HAP-1 (cell line): Measurements from ENCODE around the gene ICAM3.
"Not testable (repeated sequence)": the region's sequence is repeated elsewhere in the genome, so short reads cannot be mapped to it uniquely, and the experiment has no call there.

ENCODE experiments used
- DNase-seq, 2 experiments: peaks; one replicate each; pipeline ENCODE4 v3.0.0-alpha.2; 2016 to 2020; ENCODE audit warnings: low spot score in 2 of 2
- H3K27me3 ChIP-seq: fragments of 250-450 bp; sonication (Bioruptor Pico); 2 replicates; pipeline ENCODE4 v1.5.1; 2020; ENCODE audit warnings: low read depth, mild to moderate bottlenecking, moderate library complexity
- H3K36me3 ChIP-seq: fragments of 250-450 bp; sonication (Bioruptor Pico); replicated peaks from 2 replicates; pipeline ENCODE4 v1.5.1; 2020; ENCODE audit warnings: mild to moderate bottlenecking
- H3K4me1 ChIP-seq: fragments of 250-450 bp; sonication (Bioruptor Pico); 2 replicates; pipeline ENCODE4 v1.5.1; 2020; ENCODE audit warnings: mild to moderate bottlenecking
- H3K4me3 ChIP-seq: fragments of 250-450 bp; sonication (Bioruptor Pico); 2 replicates; pipeline ENCODE4 v1.5.1; 2020; ENCODE audit warnings: mild to moderate bottlenecking, moderate library complexity
- H3K9me3 ChIP-seq: fragments of 250-450 bp; sonication (Bioruptor Pico); 2 replicates; pipeline ENCODE4 v1.5.1; 2020; ENCODE audit warnings: mild to moderate bottlenecking, moderate library complexity
- in situ Hi-C: fragments of 300-500 bp; cut with MboI; formaldehyde crosslinking; loops from 3 replicates; pipeline ENCODE4 v1.14.3; 2020; ENCODE audit warnings: low sequenced_read_pairs, inconsistent platforms, mixed read lengths

ICAM3 gene

DNA sequence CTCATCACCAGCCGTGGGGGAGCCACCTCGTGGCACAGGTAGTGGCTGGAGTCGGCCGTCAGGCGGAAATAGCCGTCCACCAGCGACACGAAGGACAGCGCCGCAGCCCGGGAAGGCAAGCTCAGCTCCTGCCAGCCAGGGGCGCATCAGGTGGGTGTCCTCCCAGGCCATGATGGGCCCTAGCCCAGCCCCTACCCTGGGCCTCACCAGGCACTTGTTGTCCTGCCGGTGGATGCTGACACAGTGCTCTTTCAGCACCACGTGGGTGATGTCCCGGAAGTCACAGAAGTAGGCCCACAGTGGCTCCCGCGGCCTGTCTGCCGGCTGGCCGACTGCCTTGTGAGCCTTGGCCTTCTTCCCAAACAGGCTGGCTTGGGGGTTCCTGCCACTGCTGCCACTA lies 25.2 kb upstream of the ICAM3 start:
- Histone ChIP-seq H3K9me3 (no peaks in the 10 kb centered on the region), H3K4me3 (no peak overlapping the region), H3K27me3 (no peaks in the 10 kb centered on the region), H3K36me3 (peaks cover 26% of the 10 kb centered on the region), H3K4me1 (no peaks in the 10 kb centered on the region)
- no peak for DNase-seq
- in situ Hi-C loops = no loop called here

DNA sequence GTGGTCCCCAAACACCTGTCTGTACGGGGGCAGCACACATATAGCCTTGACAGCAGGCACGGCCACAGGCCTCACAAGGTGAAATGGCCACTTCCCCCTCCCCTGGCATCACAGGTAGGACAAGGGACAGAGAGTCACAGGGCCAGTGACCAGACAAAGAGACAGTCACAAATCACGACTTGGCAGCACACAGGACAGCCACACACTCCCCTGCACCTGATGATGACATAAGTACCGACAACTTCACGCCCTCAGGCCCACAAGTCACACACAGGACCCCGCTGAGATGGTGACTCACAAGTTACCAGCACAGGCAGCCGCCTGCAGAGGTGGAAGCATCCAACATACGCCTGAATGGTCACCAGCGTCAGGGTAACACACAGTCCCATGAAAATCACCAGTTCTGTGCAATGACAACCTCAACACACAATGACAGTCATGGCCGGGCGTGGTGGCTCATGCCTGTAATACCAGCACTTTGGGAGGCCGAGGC lies 24.4 kb upstream of the ICAM3 start:
- in situ Hi-C loops = no loop called here
- H3K36me3 ChIP-seq = peaks cover 26% of the 10 kb centered on the region
- no peak for DNase-seq
- H3K4me1 ChIP-seq = no peaks in the 10 kb centered on the region
- H3K9me3 ChIP-seq = no peaks in the 10 kb centered on the region
- H3K4me3 ChIP-seq = no peak overlapping the region
- no peaks in the 10 kb centered on the region for H3K27me3 ChIP-seq

DNA sequence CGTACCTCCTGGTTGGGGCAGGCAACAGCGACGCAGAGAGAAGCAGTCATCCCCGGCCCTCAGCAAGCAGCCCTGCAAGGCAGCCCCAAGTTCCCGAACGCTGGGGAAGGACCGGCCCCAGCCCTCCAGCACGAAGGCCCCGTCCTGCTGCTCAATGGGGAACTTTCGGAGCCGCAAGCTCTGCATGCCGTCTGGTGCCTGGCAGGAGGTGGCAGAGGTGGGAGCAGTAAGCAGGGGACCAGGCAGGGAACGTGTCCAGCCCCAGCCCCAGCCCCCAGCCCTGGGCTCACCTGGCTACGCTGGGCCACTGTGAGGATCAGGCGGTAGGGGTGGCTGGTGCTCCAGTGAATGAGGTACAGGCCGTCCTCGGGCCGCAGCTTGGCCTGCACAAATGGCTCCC lies 22.8 kb upstream of the ICAM3 start:
- in situ Hi-C loops = no loop called here
- Histone ChIP-seq H3K27me3 (no peaks in the 10 kb centered on the region), H3K4me3 (no peak overlapping the region), H3K4me1 (no peaks in the 10 kb centered on the region), H3K36me3 (peaks cover 27% of the 10 kb centered on the region), H3K9me3 (no peaks in the 10 kb centered on the region)
- no peak for DNase-seq

DNA sequence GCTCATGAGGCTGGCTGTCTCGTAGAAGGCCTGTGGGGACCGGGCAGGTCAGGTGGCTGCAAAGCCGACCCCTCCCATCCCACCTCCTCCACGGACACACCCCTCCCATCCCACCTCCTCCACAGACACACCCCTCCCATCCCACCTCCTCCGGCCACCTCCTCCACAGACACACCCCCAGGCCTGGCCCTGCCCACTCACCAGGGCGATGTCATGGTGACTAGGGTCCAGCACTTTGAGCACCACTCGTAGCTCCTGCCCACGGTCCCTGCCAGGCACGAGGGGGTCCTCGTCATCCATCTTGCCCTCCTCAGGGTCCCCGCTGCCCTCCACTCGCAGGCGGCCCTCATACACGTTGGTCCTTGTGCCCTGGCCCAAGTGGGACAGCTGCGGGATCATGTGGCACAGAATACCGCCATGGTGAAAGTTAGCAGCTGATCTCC lies 22.2 kb upstream of the ICAM3 start:
- H3K27me3 ChIP-seq = no peaks in the 10 kb centered on the region
- no peak for DNase-seq
- H3K4me3 ChIP-seq = no peak overlapping the region
- no peaks in the 10 kb centered on the region for H3K4me1 ChIP-seq
- peaks cover 24% of the 10 kb centered on the region for H3K36me3 ChIP-seq
- H3K9me3 ChIP-seq = no peaks in the 10 kb centered on the region
- in situ Hi-C loops = no loop called here

DNA sequence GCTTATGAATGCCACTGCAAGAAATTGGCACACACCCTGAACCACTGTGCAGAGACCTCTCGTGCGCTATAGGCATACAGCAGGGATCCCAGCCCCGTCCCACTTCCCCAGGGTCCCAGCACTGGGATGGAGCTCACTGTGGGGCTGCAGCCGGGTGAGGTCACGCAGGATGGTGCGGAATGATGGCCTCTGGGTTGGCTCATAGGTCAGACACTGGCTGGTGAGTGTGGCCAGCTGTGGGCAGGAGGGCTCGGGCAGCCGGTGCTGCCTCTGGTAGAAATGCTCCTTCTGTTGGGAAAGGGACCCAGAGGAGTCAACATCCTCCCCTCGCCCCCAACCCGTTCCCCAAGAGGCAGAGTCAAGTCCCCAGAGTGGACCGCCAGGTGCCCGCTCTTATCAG lies 17.0 kb upstream of the ICAM3 start:
- Histone ChIP-seq H3K27me3 (no peaks in the 10 kb centered on the region), H3K4me3 (no peak overlapping the region), H3K9me3 (no peaks in the 10 kb centered on the region), H3K4me1 (no peaks in the 10 kb centered on the region), H3K36me3 (peaks cover 27% of the 10 kb centered on the region)
- no peak for DNase-seq
- in situ Hi-C loops = no loop called here

DNA sequence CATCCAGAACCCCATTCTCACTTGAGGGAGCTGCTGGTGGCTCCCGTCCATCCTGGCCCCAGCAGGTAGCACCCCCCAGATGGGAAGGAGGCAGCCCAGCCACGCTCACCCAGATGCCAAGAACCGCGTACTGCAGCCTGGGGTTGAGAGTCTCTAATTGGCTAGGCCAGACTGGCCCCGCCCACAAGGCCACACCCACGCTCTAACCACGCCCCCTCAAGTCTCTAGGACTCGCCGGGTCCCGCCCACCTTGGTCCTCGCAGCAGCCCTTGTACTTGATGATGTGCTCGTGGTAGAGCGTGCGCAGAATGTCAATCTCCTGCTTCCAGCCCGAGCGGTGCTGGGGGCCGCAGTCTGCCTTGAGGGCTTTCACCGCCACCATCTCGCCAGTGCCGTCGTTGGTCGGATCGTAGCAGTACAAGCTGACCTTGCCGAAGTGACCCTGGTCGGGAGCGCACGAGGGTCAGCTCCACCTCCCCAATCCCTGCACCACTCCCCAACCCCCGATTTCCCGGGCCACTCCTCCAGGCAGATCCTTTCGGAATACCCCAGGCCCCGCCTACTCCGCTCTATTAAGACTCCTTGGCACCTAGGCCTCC lies 14.5 kb upstream of the ICAM3 start:
- no peaks in the 10 kb centered on the region for H3K4me1 ChIP-seq
- peaks cover 35% of the 10 kb centered on the region for H3K36me3 ChIP-seq
- H3K27me3 ChIP-seq = no peaks in the 10 kb centered on the region
- no peaks in the 10 kb centered on the region for H3K9me3 ChIP-seq
- H3K4me3 ChIP-seq = no peak overlapping the region
- peak in 1 of 2 experiments; percentile 71 for DNase-seq
- in situ Hi-C loops = no loop called here

DNA sequence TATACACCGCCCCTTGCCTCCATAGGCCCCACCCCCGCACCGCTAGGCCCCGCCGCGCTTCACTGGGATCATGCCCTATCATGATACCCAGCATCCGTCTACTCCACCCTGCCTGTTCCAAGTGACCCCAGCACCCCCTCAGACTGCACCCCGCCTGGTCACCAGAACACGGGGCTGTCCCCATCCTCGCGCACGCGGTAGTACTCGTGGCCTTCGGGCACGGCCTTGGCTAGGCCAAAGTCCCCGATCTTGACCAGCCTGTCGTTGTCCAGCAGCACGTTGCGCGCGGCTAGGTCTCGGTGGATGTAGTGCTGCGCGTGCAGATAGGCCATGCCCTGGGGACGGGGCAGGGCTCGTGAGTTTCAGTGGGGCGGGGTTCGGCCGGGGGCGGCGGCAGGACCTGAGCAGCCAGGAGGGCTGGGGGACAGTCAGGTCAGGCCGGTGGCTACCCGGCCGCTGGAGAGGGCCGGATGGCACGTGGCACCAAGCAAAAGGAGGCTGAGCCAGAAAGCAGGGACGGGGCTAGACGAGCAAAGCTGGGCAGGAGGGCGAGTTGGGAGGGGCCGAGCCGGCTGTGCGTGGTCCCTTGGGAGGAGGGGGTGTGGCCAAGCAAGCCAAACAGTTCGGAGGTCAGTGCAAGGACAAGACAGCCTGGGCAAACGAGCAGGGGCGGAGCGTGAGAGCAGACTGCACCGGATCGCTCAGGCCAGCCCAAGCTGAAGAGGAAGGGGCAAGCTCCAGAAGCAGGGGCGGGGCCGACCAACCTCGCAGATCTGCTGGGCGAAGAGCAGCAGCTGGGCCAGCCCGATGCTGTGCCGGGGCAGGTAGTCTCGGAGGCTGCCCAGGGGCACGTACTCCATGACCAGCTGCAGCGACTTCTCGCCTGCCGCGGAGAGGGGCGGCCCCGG lies 13.6 kb upstream of the ICAM3 start:
- Histone ChIP-seq H3K36me3 (peaks cover 29% of the 10 kb centered on the region), H3K4me3 (no peak overlapping the region), H3K4me1 (no peaks in the 10 kb centered on the region), H3K27me3 (no peaks in the 10 kb centered on the region), H3K9me3 (no peaks in the 10 kb centered on the region)
- in situ Hi-C loops = no loop called here
- peak in 1 of 2 experiments; percentile 40 for DNase-seq

DNA sequence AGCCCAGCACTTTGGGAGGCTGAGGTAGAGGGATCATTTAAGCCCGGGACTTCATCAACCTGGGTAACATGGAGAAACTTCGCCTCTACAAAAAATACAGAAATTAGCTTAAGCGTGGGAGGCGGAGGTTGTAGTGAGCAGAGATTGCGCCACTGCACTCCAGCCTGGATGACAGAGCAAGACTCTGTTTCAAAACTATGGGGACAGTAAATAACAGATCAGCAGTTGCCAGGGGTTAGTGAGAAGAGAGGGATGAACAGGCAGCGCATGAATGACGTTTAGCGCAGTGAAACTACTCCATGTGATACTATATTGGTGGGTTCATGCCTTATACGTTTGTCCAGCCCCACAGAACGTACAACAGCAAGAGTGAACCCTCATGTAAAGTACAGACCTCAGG lies 7.1 kb upstream of the ICAM3 start:
- H3K4me1 ChIP-seq = no peaks in the 10 kb centered on the region
- in situ Hi-C loops = no loop called here
- no peak for DNase-seq
- no peaks in the 10 kb centered on the region for H3K9me3 ChIP-seq
- H3K27me3 ChIP-seq = no peaks in the 10 kb centered on the region
- H3K36me3 ChIP-seq = peaks cover 8% of the 10 kb centered on the region
- H3K4me3 ChIP-seq = no peak overlapping the region

DNA sequence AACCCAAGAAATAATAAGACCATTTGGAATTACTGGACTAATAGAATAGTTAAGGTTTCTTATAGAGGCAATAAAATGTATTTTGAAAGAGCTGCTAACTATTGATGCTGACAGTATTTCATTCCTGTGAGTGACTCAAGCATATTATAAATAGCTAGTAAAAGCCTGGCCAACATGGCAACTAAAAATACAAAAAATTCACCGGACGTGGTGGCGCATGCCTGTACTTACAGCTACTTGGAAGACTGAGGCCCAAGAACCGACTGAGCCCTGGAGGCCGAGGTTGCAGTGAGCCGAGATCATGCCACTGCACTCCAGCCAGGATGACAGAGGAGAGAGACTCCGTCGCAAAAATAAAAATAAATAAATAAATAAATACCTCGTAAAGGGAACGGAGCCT lies 5.4 kb upstream of the ICAM3 start:
- H3K9me3 ChIP-seq = no peaks in the 10 kb centered on the region
- DNase-seq = no peak

DNA sequence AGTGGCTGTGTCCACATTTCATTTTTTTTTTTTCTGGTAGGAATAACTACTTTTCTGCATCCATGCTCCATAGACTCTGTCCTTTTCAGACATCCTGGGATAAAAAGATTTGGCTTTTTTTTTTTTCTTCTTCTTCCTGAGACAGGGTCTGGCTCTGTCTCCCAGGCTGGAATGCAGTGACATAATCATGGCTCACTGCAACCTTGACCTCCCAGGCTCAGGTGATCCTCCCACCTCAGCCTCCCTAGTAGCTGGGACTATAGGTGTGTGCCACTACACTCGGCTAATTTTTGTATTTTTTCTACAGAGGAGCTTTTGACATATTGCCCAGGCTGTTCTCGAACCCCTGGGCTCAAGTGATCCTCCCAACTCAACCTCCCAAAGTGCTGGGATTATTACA lies 4.1 kb upstream of the ICAM3 start:
- DNase-seq = no peak
- Histone ChIP-seq H3K27me3 (no peaks in the 10 kb centered on the region), H3K4me3 (no peak overlapping the region), H3K36me3 (no peaks in the 10 kb centered on the region), H3K4me1 (no peaks in the 10 kb centered on the region), H3K9me3 (no peaks in the 10 kb centered on the region)
- in situ Hi-C loops = no loop called here

More for the DNA sequence above, 5.4 kb upstream of the ICAM3 start:
- Histone ChIP-seq H3K27me3 (no peaks in the 10 kb centered on the region), H3K36me3 (no peaks in the 10 kb centered on the region), H3K4me3 (no peak overlapping the region), H3K4me1 (no peaks in the 10 kb centered on the region)
- in situ Hi-C loops = no loop called here

DNA sequence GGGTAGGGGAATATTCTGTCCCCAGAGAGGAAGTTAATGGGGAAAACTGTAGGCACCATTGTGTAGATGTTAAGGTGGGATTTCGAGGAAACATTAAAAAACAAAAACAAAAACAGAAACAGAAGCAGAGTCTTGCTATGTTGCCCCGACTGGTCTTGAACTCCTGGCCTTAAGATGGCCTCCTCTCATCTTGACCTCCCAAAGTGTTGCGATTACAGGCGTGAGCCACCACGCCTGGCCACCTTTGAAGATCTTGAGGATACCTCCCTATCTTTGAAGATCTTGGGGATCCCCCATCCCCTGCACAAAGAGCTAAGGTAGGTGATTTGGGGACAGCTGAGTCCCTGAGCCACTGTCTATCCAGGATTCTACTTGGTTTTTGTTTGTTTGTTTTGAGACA lies 553 bp upstream of the ICAM3 start:
- no peak for DNase-seq
- Histone ChIP-seq H3K36me3 (no peaks in the 10 kb centered on the region), H3K9me3 (no peaks in the 10 kb centered on the region), H3K27me3 (no peaks in the 10 kb centered on the region), H3K4me1 (no peaks in the 10 kb centered on the region), H3K4me3 (no peak overlapping the region)
- in situ Hi-C loops = no loop called here

DNA sequence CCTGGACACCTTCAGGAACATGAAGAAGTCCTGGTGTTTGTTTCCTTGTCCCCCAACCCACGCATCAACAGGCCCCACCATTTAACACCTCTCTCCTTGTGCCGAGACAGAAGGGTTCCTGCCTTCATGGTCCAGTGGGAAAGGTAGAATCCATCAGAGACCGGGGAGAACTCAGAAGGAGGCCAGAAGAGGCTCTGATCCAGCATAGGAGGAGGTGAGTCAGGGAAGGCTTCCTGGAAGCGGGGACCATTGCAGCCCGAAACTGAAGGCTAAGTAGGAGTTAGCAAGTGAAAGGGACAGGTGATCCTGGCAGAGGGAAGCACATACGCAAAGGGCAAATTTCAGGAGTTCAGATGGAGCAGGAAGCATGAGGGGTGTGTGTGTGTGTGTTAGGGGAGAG lies 484 bp downstream of the ICAM3 start:
- H3K36me3 ChIP-seq = no peaks in the 10 kb centered on the region
- peaks cover 6% of the 10 kb centered on the region for H3K4me1 ChIP-seq
- no peak overlapping the region for H3K4me3 ChIP-seq
- no peak for DNase-seq
- H3K9me3 ChIP-seq = no peaks in the 10 kb centered on the region
- no peaks in the 10 kb centered on the region for H3K27me3 ChIP-seq
- in situ Hi-C loops = no loop called here

DNA sequence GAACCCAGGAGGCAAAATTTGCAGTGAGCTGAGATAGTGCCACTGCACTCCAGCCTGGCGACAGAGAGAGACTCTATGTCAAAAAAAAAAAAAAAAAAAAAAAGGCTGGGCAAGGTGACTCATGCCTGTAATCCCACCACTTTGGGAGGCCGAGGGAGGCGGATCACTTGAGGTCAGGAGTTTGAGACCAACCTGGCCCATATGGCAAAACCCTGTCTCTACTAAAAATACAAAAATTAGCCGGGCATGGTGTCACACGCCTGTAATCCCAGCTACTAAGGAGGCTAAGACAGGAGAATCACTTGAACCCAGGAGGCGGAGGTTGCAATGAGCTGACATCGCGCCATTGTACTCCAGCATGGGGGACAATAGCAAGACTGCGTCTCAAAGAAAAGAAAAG lies 2.7 kb downstream of the ICAM3 start:
- DNase-seq, H3K4me3 ChIP-seq, H3K4me1 ChIP-seq, in situ Hi-C loops, H3K9me3 ChIP-seq, H3K27me3 ChIP-seq, H3K36me3 ChIP-seq: not testable (repeated sequence)

DNA sequence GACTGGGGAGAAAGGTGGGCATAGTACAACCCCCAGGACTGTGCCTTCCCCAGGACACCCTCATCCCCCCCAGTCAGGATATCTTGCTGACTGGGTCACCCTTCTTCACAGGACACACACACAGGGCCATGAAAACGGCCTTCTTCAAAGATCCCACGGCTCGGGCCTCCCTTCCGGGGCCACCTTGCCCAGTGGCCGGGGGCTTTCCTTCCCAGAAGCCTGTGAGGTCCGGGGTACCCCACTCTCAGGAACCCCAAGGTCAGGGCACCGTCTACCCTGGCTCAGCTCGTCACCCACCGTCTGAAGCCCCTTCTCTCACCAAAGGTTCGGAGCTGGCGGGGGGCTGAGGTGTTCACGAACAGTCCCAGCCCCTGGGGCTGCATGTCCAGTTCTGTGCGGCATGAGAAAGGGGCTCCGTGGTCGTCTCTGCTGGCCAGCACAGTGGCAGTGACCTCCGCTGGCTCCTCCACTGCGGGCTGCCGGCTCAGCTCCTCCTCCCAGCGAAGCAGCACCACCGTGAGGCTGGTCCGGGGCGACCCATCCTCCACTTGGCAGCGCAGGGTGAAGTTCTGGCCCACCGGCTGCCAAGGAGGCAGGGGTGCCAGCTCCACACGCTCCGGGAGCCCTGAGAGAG lies 4.0 kb downstream of the ICAM3 start:
- Histone ChIP-seq H3K36me3 (peaks cover 11% of the 10 kb centered on the region), H3K4me3 (no peak overlapping the region), H3K9me3 (no peaks in the 10 kb centered on the region), H3K27me3 (no peaks in the 10 kb centered on the region), H3K4me1 (peaks cover 6% of the 10 kb centered on the region)
- DNase-seq = no peak
- in situ Hi-C loops = no loop called here
